PC-3 (cell line): ENCODE data around the gene PTK6. TPM values are rescaled to one million over a fixed set of nuclear protein-coding genes. Genes with fewer than 3 reads are reported as not detected.

Experiments used
- ATAC-seq: fragments of 200-7000 bp; cut with Tn5 transposase; 2 replicates; pipeline ENCODE4 v1.9.1; 2020; ENCODE audit warnings: mild to moderate bottlenecking, moderate library complexity
- BruUV-seq: library from RNA; stranded (reverse); fragments of 400-500 nt; replicated peaks from 2 replicates; lab custom pipeline; 2021; lab: Mats Ljungman, UMichigan
- CTCF ChIA-PET: fragments of 300-600 bp; sonication (Branson Sonifier 250); formaldehyde crosslinking; loops from one replicate; lab custom pipeline; 2022; ENCODE audit warnings: antibody characterized with exemption; lab: Charles Lee
- POLR2A ChIA-PET: fragments of 300-600 bp; sonication (Branson Sonifier 250); formaldehyde crosslinking; loops from one replicate; lab custom pipeline; 2022; ENCODE audit warnings: antibody characterized with exemption; ENCODE audit not compliant: unreplicated experiment; lab: Charles Lee
- DNase-seq: peaks from one replicate; pipeline ENCODE4 v3.0.0-alpha.2; 2015
- H2AFZ ChIP-seq: fragments of 300-600 bp; sonication (generic); 2 replicates; pipeline ENCODE4 v1.6.0; 2016; ENCODE audit warnings: antibody characterized with exemption, low read length
- H3F3A ChIP-seq: fragments of 300-600 bp; sonication (generic); one replicate; pipeline ENCODE4 v1.6.0; 2017; ENCODE audit warnings: antibody characterized with exemption, low read length, control low read depth, mild to moderate bottlenecking; ENCODE audit not compliant: unreplicated experiment
- H3K27ac ChIP-seq: fragments of 300-600 bp; sonication (generic); 2 replicates; pipeline ENCODE4 v1.5.1; 2016; ENCODE audit warnings: mild to moderate bottlenecking, low read length
- H3K27me3 ChIP-seq: fragments of 300-600 bp; sonication (generic); 2 replicates; pipeline ENCODE4 v1.6.1; 2016; ENCODE audit warnings: low read length, mixed read lengths
- H3K36me3 ChIP-seq: fragments of 300-600 bp; sonication (generic); 2 replicates; pipeline ENCODE4 v1.6.1; 2016; ENCODE audit warnings: low read depth, mixed run types, low read length, mixed read lengths
- H3K4me1 ChIP-seq: fragments of 300-600 bp; sonication (generic); 2 replicates; pipeline ENCODE4 v1.5.1; 2016; ENCODE audit warnings: low read length; ENCODE audit not compliant: insufficient read depth
- H3K4me2 ChIP-seq: fragments of 300-600 bp; sonication (generic); 2 replicates; pipeline ENCODE4 v1.6.0; 2016; ENCODE audit warnings: low read length
- H3K4me3 ChIP-seq: fragments of 300-600 bp; sonication (generic); 2 replicates; pipeline ENCODE4 v1.5.1; 2016; ENCODE audit warnings: mild to moderate bottlenecking, low read length, mixed read lengths
- H3K79me2 ChIP-seq: fragments of 300-600 bp; sonication (generic); 2 replicates; pipeline ENCODE4 v1.6.1; 2017; ENCODE audit warnings: low read length, mixed read lengths
- H3K9ac ChIP-seq: fragments of 300-600 bp; sonication (generic); 2 replicates; pipeline ENCODE4 v1.6.0; 2016; ENCODE audit warnings: mild to moderate bottlenecking, low read length
- H3K9me2 ChIP-seq: fragments of 300-600 bp; sonication (generic); replicated peaks from 2 replicates; pipeline ENCODE4 v1.6.1; 2016; ENCODE audit warnings: mixed run types, low read length, mixed read lengths
- H3K9me3 ChIP-seq: fragments of 300-600 bp; sonication (generic); 2 replicates; pipeline ENCODE4 v1.6.1; 2016; ENCODE audit warnings: low read length, mixed read lengths
- H4K20me1 ChIP-seq: fragments of 300-600 bp; sonication (generic); 2 replicates; pipeline ENCODE4 v1.6.1; 2016; ENCODE audit warnings: low read length, mixed read lengths
- CTCF ChIP-seq: fragments of 300-600 bp; sonication (generic); conservative IDR thresholded peaks from 2 replicates; pipeline ENCODE4 v1.5.1; 2017; ENCODE audit warnings: antibody characterized with exemption, low read depth, mild to moderate bottlenecking, low read length
- EZH2 ChIP-seq: fragments of 300-600 bp; sonication (generic); IDR thresholded peaks from one replicate; pipeline ENCODE4 v1.6.1; 2017; ENCODE audit warnings: antibody characterized with exemption, mild to moderate bottlenecking, low read length; ENCODE audit not compliant: unreplicated experiment
- EZH2phosphoT487 ChIP-seq: fragments of 300-600 bp; sonication (generic); IDR thresholded peaks from 2 replicates; pipeline ENCODE4 v1.6.1; 2018; ENCODE audit warnings: mild to moderate bottlenecking, antibody characterized with exemption, low read length, borderline replicate concordance
- intact Hi-C: fragments of 100-400 bp; cut with micrococcal nuclease; formaldehyde crosslinking; loops from 2 replicates; pipeline ENCODE4 v1.9.0; 2023
- total RNA-seq: library from RNA; depleted of rRNA; stranded (reverse); fragments of >200 nt; gene quantifications from 2 replicates; pipeline ENCODE4 v1.2.3, GENCODE V29; 2014

PTK6 gene
- total RNA-seq, 1 experiment from 2014 or later, result 11.1 TPM

- H3K4me2 ChIP-seq, result no peak overlapping the region
- intact Hi-C loops, result loop anchor here (5.0 kb wide), 1 partner anchor 607 kb away; the partner anchor contains the start of gene DIDO1
Observed at GRCh38 chr20:63533871-63534393, 3.2 kb downstream of the PTK6 start.

GRCh38 chr20:63533388-63533787, 3.8 kb downstream of the PTK6 start:
- Histone ChIP-seq H2AFZ (no peak overlapping the region), H3K27ac (no peak overlapping the region), H3K79me2 (peaks cover 11% of the 10 kb centered on the region), H3K4me1 (peaks cover 16% of the 10 kb centered on the region), H3K4me3 (no peak overlapping the region), H3K9me2 (no peaks in the 10 kb centered on the region), H3F3A (no peaks in the 10 kb centered on the region), H3K36me3 (no peaks in the 10 kb centered on the region), H3K27me3 (no peaks in the 10 kb centered on the region), H4K20me1 (no peaks in the 10 kb centered on the region), H3K9me3 (no peaks in the 10 kb centered on the region), H3K9ac (no peak overlapping the region), H3K4me2 (no peak overlapping the region)
- no TSS peak for BruUV-seq
- ATAC-seq (no peak), DNase-seq (no peak)
- TF ChIP-seq EZH2 (no peak), CTCF (no peak), EZH2phosphoT487 (no peak)
- intact Hi-C loops, result loop anchor here (5.0 kb wide), 1 partner anchor 606 kb away; the partner anchor contains the start of gene DIDO1
- ChIA-PET CTCF (no interaction called here), POLR2A (no interaction called here)

More at GRCh38 chr20:63533871-63534393, 3.2 kb downstream of the PTK6 start:
- CTCF ChIA-PET, result no interaction called here
- Histone ChIP-seq H3K9me3 (no peaks in the 10 kb centered on the region), H3K4me1 (peaks cover 20% of the 10 kb centered on the region), H3K27ac (no peak overlapping the region), H3F3A (no peaks in the 10 kb centered on the region), H3K36me3 (no peaks in the 10 kb centered on the region), H3K9me2 (no peaks in the 10 kb centered on the region), H3K4me3 (no peak overlapping the region), H3K79me2 (peaks cover 11% of the 10 kb centered on the region), H2AFZ (no peak overlapping the region), H3K9ac (no peak overlapping the region), H4K20me1 (no peaks in the 10 kb centered on the region), H3K27me3 (no peaks in the 10 kb centered on the region)
- POLR2A ChIA-PET, result interaction anchor here (0.5 kb wide), 1 partner anchor 10 kb away, joined by 4 read pairs; no protein-coding TSS in a partner anchor
- ATAC-seq, result no peak
- no peak for TF ChIP-seq EZH2
- no peak for TF ChIP-seq CTCF
- DNase-seq, result no peak
- no TSS peak for BruUV-seq

GRCh38 chr20:63532449-63532971, 4.7 kb downstream of the PTK6 start:
- Histone ChIP-seq H3K4me1 (peaks cover 14% of the 10 kb centered on the region), H2AFZ (no peak overlapping the region), H3F3A (peaks cover under 1% of the 10 kb centered on the region), H3K36me3 (no peaks in the 10 kb centered on the region), H3K9me3 (no peaks in the 10 kb centered on the region), H4K20me1 (no peaks in the 10 kb centered on the region), H3K27me3 (no peaks in the 10 kb centered on the region), H3K4me2 (no peak overlapping the region), H3K9ac (no peak overlapping the region), H3K27ac (no peak overlapping the region), H3K79me2 (peaks cover 11% of the 10 kb centered on the region), H3K9me2 (no peaks in the 10 kb centered on the region), H3K4me3 (no peak overlapping the region)
- TF ChIP-seq CTCF (no peak), EZH2phosphoT487 (no peak), EZH2 (no peak)
- ATAC-seq, result no peak
- ChIA-PET POLR2A (no interaction called here), CTCF (no interaction called here)
- no peak for DNase-seq
- BruUV-seq, result no TSS peak
- intact Hi-C loops, result loop anchor here (5.0 kb wide), 1 partner anchor 605 kb away; the partner anchor contains the start of gene DIDO1
